HG03196 (cell line): ENCODE data around the gene SYCE1L.
"Not testable (repeated sequence)": the region's sequence is repeated elsewhere in the genome, so short reads cannot be mapped to it uniquely, and the experiment has no call there.

Experiments
- ATAC-seq: cut with Tn5 transposase; IDR thresholded peaks from one replicate; pipeline ENCODE4 v1.9.1; 2021; ENCODE audit not compliant: unreplicated experiment

SYCE1L gene

GRCh38 chr16:77242471-77242870 lies 43.3 kb downstream of the SYCE1L start:
- ATAC-seq, result not testable (repeated sequence)

DNA sequence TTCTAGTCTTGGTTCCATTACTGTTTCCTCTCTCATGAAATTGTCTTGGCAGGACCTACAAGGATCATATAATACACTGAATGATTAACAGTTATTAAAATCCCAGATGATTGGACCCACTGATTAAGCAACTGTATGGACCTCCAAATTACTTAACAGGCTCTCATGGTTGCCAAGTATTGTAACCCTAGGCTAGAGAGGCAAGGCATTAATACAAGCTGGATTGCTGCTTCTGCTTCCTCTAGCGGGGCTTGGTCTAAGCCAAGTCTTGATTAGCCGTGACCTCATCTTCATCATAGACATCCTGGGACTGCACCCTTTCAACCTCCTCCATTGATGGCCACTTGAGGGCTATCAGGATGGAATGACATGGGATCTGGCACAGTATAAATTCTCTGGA lies 46.9 kb downstream of the SYCE1L start:
- ATAC-seq, result no peak

- ATAC-seq, result no peak
Measured at GRCh38 chr16:77250400-77250799, 51.2 kb downstream of the SYCE1L start.
